KMS-11 (cell line): Measurements from ENCODE around the gene CDKN2AIP.

ENCODE experiments used
- H2AFZ ChIP-seq: fragments of 200-600 bp; sonication (generic); 2 replicates; pipeline ENCODE4 v1.6.1; 2016; ENCODE audit warnings: antibody characterized with exemption, mixed run types, low read depth
- H3K27ac ChIP-seq: fragments of 200-600 bp; sonication (generic); 2 replicates; pipeline ENCODE4 v1.6.1; 2016; ENCODE audit warnings: mild to moderate bottlenecking, mixed run types
- H3K27me3 ChIP-seq: fragments of 200-600 bp; sonication (generic); 2 replicates; pipeline ENCODE4 v1.6.1; 2017; ENCODE audit warnings: mild to moderate bottlenecking, low read depth, mixed run types, moderate library complexity; ENCODE audit not compliant: insufficient read depth
- H3K36me3 ChIP-seq: fragments of 200-600 bp; sonication (generic); 2 replicates; pipeline ENCODE4 v1.6.1; 2017; ENCODE audit warnings: mild to moderate bottlenecking, mixed run types; ENCODE audit not compliant: insufficient read depth
- H3K4me1 ChIP-seq: fragments of 200-600 bp; sonication (generic); 2 replicates; pipeline ENCODE4 v1.6.1; 2016; ENCODE audit warnings: mild to moderate bottlenecking, low read depth, mixed run types; ENCODE audit not compliant: poor library complexity, severe bottlenecking
- H3K4me2 ChIP-seq: fragments of 200-600 bp; sonication (generic); 2 replicates; pipeline ENCODE4 v1.7.0; 2016; ENCODE audit warnings: mild to moderate bottlenecking, mixed run types
- H3K4me3 ChIP-seq: fragments of 200-600 bp; sonication (generic); IDR thresholded peaks from 2 replicates; pipeline ENCODE4 v1.6.1; 2017; ENCODE audit warnings: low read depth, low read length, mixed read lengths; ENCODE audit not compliant: insufficient read depth
- H3K79me2 ChIP-seq: fragments of 200-600 bp; sonication (generic); 2 replicates; pipeline ENCODE4 v1.6.1; 2016; ENCODE audit warnings: low read depth, mixed run types; ENCODE audit not compliant: insufficient read depth
- H3K9ac ChIP-seq: fragments of 200-600 bp; sonication (generic); 2 replicates; pipeline ENCODE4 v1.6.1; 2016; ENCODE audit warnings: mild to moderate bottlenecking, mixed run types
- H4K20me1 ChIP-seq: fragments of 200-600 bp; sonication (generic); 2 replicates; pipeline ENCODE4 v1.6.1; 2016; ENCODE audit warnings: mild to moderate bottlenecking, mixed run types; ENCODE audit not compliant: insufficient read depth
- CTCF ChIP-seq: fragments of 200-600 bp; sonication (generic); conservative IDR thresholded peaks from 2 replicates; pipeline ENCODE4 v1.6.1; 2017; ENCODE audit warnings: low read depth, mild to moderate bottlenecking, antibody characterized with exemption, low read length, moderate library complexity, mixed read lengths

CDKN2AIP gene

GRCh38 chr4:183405303-183405702, 39.1 kb upstream of the CDKN2AIP start:
- no peak overlapping the region for H3K9ac ChIP-seq
- no peaks in the 10 kb centered on the region for H4K20me1 ChIP-seq
- H3K79me2 ChIP-seq, result no peaks in the 10 kb centered on the region
- peaks cover 5% of the 10 kb centered on the region for H3K4me1 ChIP-seq
- no peak overlapping the region for H2AFZ ChIP-seq
- no peaks in the 10 kb centered on the region for H3K36me3 ChIP-seq
- H3K27ac ChIP-seq, result no peak overlapping the region
- no peak overlapping the region for H3K4me3 ChIP-seq
- TF ChIP-seq CTCF, result no peak
- H3K4me2 ChIP-seq, result no peak overlapping the region
- no peaks in the 10 kb centered on the region for H3K27me3 ChIP-seq

GRCh38 chr4:183407128-183407585, 37.3 kb upstream of the CDKN2AIP start:
- no peaks in the 10 kb centered on the region for H3K27me3 ChIP-seq
- H3K4me1 ChIP-seq, result peaks cover 5% of the 10 kb centered on the region
- no peak overlapping the region for H3K4me3 ChIP-seq
- TF ChIP-seq CTCF, result peak; percentile 91
- H3K4me2 ChIP-seq, result peak overlapping the region; percentile 69
- H4K20me1 ChIP-seq, result no peaks in the 10 kb centered on the region
- H3K27ac ChIP-seq, result peak overlapping the region; percentile 10; the same call in 1 of the 2 replicates
- H3K79me2 ChIP-seq, result no peaks in the 10 kb centered on the region
- peak overlapping the region; percentile 88 for H2AFZ ChIP-seq
- no peaks in the 10 kb centered on the region for H3K36me3 ChIP-seq
- H3K9ac ChIP-seq, result peak overlapping the region; percentile 56; the same call in 1 of the 2 replicates

- peak overlapping the region; percentile 88 for H2AFZ ChIP-seq
- H3K27ac ChIP-seq, result peak overlapping the region; percentile 10; the same call in 1 of the 2 replicates
- peak overlapping the region; percentile 69 for H3K4me2 ChIP-seq
- H4K20me1 ChIP-seq, result no peaks in the 10 kb centered on the region
- peak overlapping the region; percentile 56; the same call in 1 of the 2 replicates for H3K9ac ChIP-seq
- H3K79me2 ChIP-seq, result no peaks in the 10 kb centered on the region
- H3K36me3 ChIP-seq, result no peaks in the 10 kb centered on the region
- TF ChIP-seq CTCF, result no peak
- peaks cover 5% of the 10 kb centered on the region for H3K4me1 ChIP-seq
- no peak overlapping the region for H3K4me3 ChIP-seq
- no peaks in the 10 kb centered on the region for H3K27me3 ChIP-seq
These were observed 36.6 kb upstream of the CDKN2AIP start for GRCh38 chr4:183407635-183408464.

GRCh38 chr4:183408796-183409195, 35.6 kb upstream of the CDKN2AIP start:
- H3K4me1 ChIP-seq, result peaks cover 5% of the 10 kb centered on the region
- no peak overlapping the region for H3K4me3 ChIP-seq
- H3K4me2 ChIP-seq, result no peak overlapping the region
- TF ChIP-seq CTCF, result no peak
- no peaks in the 10 kb centered on the region for H3K27me3 ChIP-seq
- H3K9ac ChIP-seq, result no peak overlapping the region
- no peaks in the 10 kb centered on the region for H3K79me2 ChIP-seq
- H2AFZ ChIP-seq, result no peak overlapping the region
- H3K27ac ChIP-seq, result no peak overlapping the region
- H3K36me3 ChIP-seq, result no peaks in the 10 kb centered on the region
- H4K20me1 ChIP-seq, result no peaks in the 10 kb centered on the region
